ENCODE measurements around the gene PRKAA1. TPM values are rescaled to one million over a fixed set of nuclear protein-coding genes. Genes with fewer than 3 reads are reported as not detected.

The PRKAA1 gene
- total and polyA plus RNA-seq, 2 of the 13 experiments (the other 11 are each of a cell fraction or from before 2014, with no cell fraction given), result 36.6 to 58.0 TPM

- TF ChIP-seq ZBTB33 (CRISPR knock-in tag; IDR thresholded peaks at IDR 0.05) (peak; percentile 73), HNF4A (CRISPR knock-in tag; IDR thresholded peaks at IDR 0.05) (no peak), BATF2 (CRISPR knock-in tag; IDR thresholded peaks at IDR 0.05) (0 out of 2 replicates have a peak, but pooled peaks have one; percentile 56), ZNF460 (CRISPR knock-in tag; IDR thresholded peaks at IDR 0.05; ENCODE audit: borderline replicate concordance) (no peak), ASH2L (IDR thresholded peaks at IDR 0.05; ENCODE audit: insufficient read length, low read depth, low read length) (peak; percentile 88), RFX1 (IDR thresholded peaks at IDR 0.05) (no peak), ZFAT (CRISPR knock-in tag; conservative IDR thresholded peaks at IDR 0.05) (no peak), SATB2 (CRISPR knock-in tag; IDR thresholded peaks at IDR 0.05) (no peak), PLRG1 (conservative IDR thresholded peaks at IDR 0.05) (no peak), MYNN (CRISPR knock-in tag; IDR thresholded peaks at IDR 0.05; ENCODE audit: low read depth) (no peak), ZNF782 (CRISPR knock-in tag; IDR thresholded peaks at IDR 0.05; ENCODE audit: borderline replicate concordance) (peak; percentile 30; the same call in 1 of the 2 replicates), GLMP (CRISPR knock-in tag; IDR thresholded peaks at IDR 0.05; ENCODE audit: borderline replicate concordance) (no peak; the same call in 1 of the 2 replicates), NRL (CRISPR knock-in tag; IDR thresholded peaks at IDR 0.05; ENCODE audit: borderline replicate concordance) (peak; percentile 35; the same call in 1 of the 2 replicates), POLR2AphosphoS2 (IDR thresholded peaks at IDR 0.05; ENCODE audit: low read depth, low read length) (0 out of 2 replicates have a peak, but pooled peaks have one; percentile 47), ZNF510 (CRISPR knock-in tag; IDR thresholded peaks at IDR 0.05; ENCODE audit: low read depth) (peak; percentile 69; the same call in 1 of the 2 replicates), KLF9 (CRISPR knock-in tag; IDR thresholded peaks at IDR 0.05; ENCODE audit: low read depth) (peak; percentile 53; the same call in 1 of the 2 replicates), AFF4 (CRISPR knock-in tag; IDR thresholded peaks at IDR 0.05) (no peak), ZNF740 (CRISPR knock-in tag; IDR thresholded peaks at IDR 0.05) (peak; percentile 93), TOE1 (CRISPR knock-in tag; IDR thresholded peaks at IDR 0.05) (no peak), ZSCAN20 (CRISPR knock-in tag; IDR thresholded peaks at IDR 0.05; ENCODE audit: borderline replicate concordance) (no peak), ZNF138 (CRISPR knock-in tag; IDR thresholded peaks at IDR 0.05; ENCODE audit: low read depth) (no peak)
These were observed 42.5 kb downstream of the PRKAA1 start, which contains the start of gene TTC33 (continued) for GRCh38 chr5:40755407-40756365.

Data from HepG2 (cell line).